GM12878 (cell line): ENCODE data around the gene ACTN2. TPM values are rescaled to one million over a fixed set of nuclear protein-coding genes. Genes with fewer than 3 reads are reported as not detected.

Experiments used
- ATAC-seq: fragments of 200-7000 bp; cut with Tn5 transposase; 3 replicates; pipeline ENCODE4 v1.9.1; 2020; ENCODE audit warnings: mild to moderate bottlenecking, moderate library complexity
- BruUV-seq: library from RNA; stranded (reverse); fragments of 400-500 nt; replicated peaks from 2 replicates; lab custom pipeline; 2021; lab: Mats Ljungman, UMichigan
- CTCF ChIA-PET: fragments of 300-600 bp; sonication (Branson Sonifier 250); formaldehyde crosslinking; extraction: SDS; loops from one replicate; lab custom pipeline; 2021; ENCODE audit warnings: inconsistent platforms; lab: Yijun Ruan, JAX
- POLR2A ChIA-PET: fragments of 350-600 bp; formaldehyde crosslinking; extraction: SDS; loops from one replicate; lab custom pipeline; 2021; ENCODE audit warnings: inconsistent platforms; lab: Charles Lee
- RAD21 ChIA-PET: fragments of 300-600 bp; sonication (Branson Sonifier 250); formaldehyde crosslinking; loops from one replicate; lab custom pipeline; 2023; ENCODE audit warnings: antibody characterized with exemption; ENCODE audit not compliant: unreplicated experiment; lab: Charles Lee
- SMC1A ChIA-PET: fragments of 300-600 bp; sonication (Branson Sonifier 250); formaldehyde crosslinking; loops from one replicate; lab custom pipeline; 2023; ENCODE audit not compliant: unreplicated experiment, uncharacterized antibody; lab: Charles Lee
- DNase-seq: peaks from one replicate; pipeline ENCODE4 v3.0.0-alpha.2; 2011; ENCODE audit warnings: low read depth, low spot score
- FAIRE-seq: peaks from 3 replicates; lab custom pipeline; 2011; peaks lifted over from hg19 to GRCh38; lab: Jason Lieb, UNC
- H2AFZ ChIP-seq: 2 replicates; pipeline ENCODE4 v1.6.0; 2011; ENCODE audit warnings: low read depth, low read length, control low read depth; ENCODE audit not compliant: control insufficient read depth
- H3K27ac ChIP-seq: 2 replicates; pipeline ENCODE4 v1.5.1; 2011; ENCODE audit warnings: control low read depth; ENCODE audit not compliant: control insufficient read depth, insufficient read depth
- H3K27me3 ChIP-seq, 2 experiments: replicated peaks in 1 of 2; 2 replicates each; pipeline versions ENCODE4 v1.6.0 to v1.6.1; 2011; ENCODE audit warnings: low read length in 1 of 2; ENCODE audit not compliant: control insufficient read depth in 2 of 2, insufficient read depth in 2 of 2
- H3K36me3 ChIP-seq, 2 experiments: 2 replicates each; pipeline ENCODE4 v1.5.1; 2011; ENCODE audit warnings: low read length in 1 of 2; ENCODE audit not compliant: control insufficient read depth in 2 of 2, insufficient read depth in 2 of 2
- H3K4me1 ChIP-seq: 2 replicates; pipeline ENCODE4 v1.6.1; 2011; ENCODE audit warnings: mild to moderate bottlenecking, low read length, moderate library complexity, mixed read lengths; ENCODE audit not compliant: control insufficient read depth, insufficient read depth
- H3K4me2 ChIP-seq: 2 replicates; pipeline ENCODE4 v1.6.0; 2011; ENCODE audit warnings: control low read depth; ENCODE audit not compliant: control insufficient read depth, insufficient read depth
- H3K4me3 ChIP-seq: fragments of 200-600 bp; sonication (generic); 2 replicates; pipeline ENCODE4 v1.5.1; 2016
- H3K79me2 ChIP-seq: 2 replicates; pipeline ENCODE4 v1.6.0; 2011; ENCODE audit warnings: low read length; ENCODE audit not compliant: control insufficient read depth, insufficient read depth
- H3K9ac ChIP-seq: 2 replicates; pipeline ENCODE4 v1.8.0; 2011; ENCODE audit warnings: low read length, control low read depth, mixed read lengths; ENCODE audit not compliant: control insufficient read depth, insufficient read depth
- H3K9me3 ChIP-seq: replicated peaks from 3 replicates; pipeline ENCODE4 v1.5.1; 2011; ENCODE audit warnings: mild to moderate bottlenecking, low read length; ENCODE audit not compliant: control insufficient read depth, insufficient read depth
- H4K20me1 ChIP-seq: 2 replicates; pipeline ENCODE4 v1.6.0; 2011; ENCODE audit not compliant: control insufficient read depth, insufficient read depth
- ATF3 ChIP-seq: IDR thresholded peaks from 2 replicates; pipeline ENCODE4 v1.6.1; 2011; ENCODE audit warnings: low read depth, mild to moderate bottlenecking, low read length, moderate library complexity, borderline replicate concordance; ENCODE audit errors: extremely low read depth
- MTA2 ChIP-seq: fragments of 450-650 bp; IDR thresholded peaks from 2 replicates; pipeline ENCODE4 v1.6.1; 2016; ENCODE audit warnings: low read depth, mild to moderate bottlenecking, moderate library complexity
- NFIC ChIP-seq: IDR thresholded peaks from 2 replicates; pipeline ENCODE4 v1.6.1; 2012; ENCODE audit warnings: low read depth, mild to moderate bottlenecking, inconsistent platforms, low read length, moderate library complexity
- ZNF687 ChIP-seq: fragments of 450-650 bp; IDR thresholded peaks from 2 replicates; pipeline ENCODE4 v1.6.1; 2017; ENCODE audit warnings: mild to moderate bottlenecking, moderate library complexity
- WGBS: methylation state at CpG from one replicate; pipeline ENCODE4 v1.1.6; 2016; ENCODE audit warnings: low lambda C conversion rate; ENCODE audit not compliant: insufficient replicate concordance, insufficient coverage; ENCODE audit errors: missing lambda C conversion rate; 5-methylcytosine and 5-hydroxymethylcytosine counted together
- in situ Hi-C: fragments of 300-500 bp; cut with MboI; formaldehyde crosslinking; loops from 9 replicates; pipeline ENCODE4 v1.14.3; 2018; ENCODE audit warnings: mixed read lengths
- intact Hi-C: fragments of 100-400 bp; cut with micrococcal nuclease; formaldehyde crosslinking; loops from one replicate; pipeline ENCODE4 v1.14.2; 2022; ENCODE audit not compliant: unreplicated experiment
- polyA plus RNA-seq, 11 experiments: library from polyadenylated mRNA; depleted of rRNA in 4 of 11; unstranded in 6 of 11; stranded (reverse) in 5 of 11; fragments of >200 nt; fragmentation: Nextera tagmentation in 4 of 11; fragmentation: Illumina TruSeq in 1 of 11; extraction: Ambion mirVana in 4 of 11; extraction: Trizol in 1 of 11; gene quantifications; 1 replicate in 1 of 11; 2 replicates in 10 of 11; pipeline versions ENCODE4 v1.2.1 to v1.2.3, GENCODE V29; 2011 to 2016; ENCODE audit warnings: inconsistent platforms in 2 of 11, missing spikeins in 2 of 11, low read depth in 1 of 11
- total RNA-seq, 4 experiments: library from RNA; depleted of rRNA in 3 of 4; stranded (reverse); fragments of >200 nt in 3 of 4; fragmentation: Illumina TruSeq in 1 of 4; extraction: Trizol in 1 of 4; gene quantifications; 2 replicates each; pipeline versions ENCODE4 v1.2.1 to v1.2.3, GENCODE V29; 2013 to 2021
- TF ChIP-seq, protein P1 (sequence below): IDR thresholded peaks from 2 replicates; pipeline ENCODE4 v1.6.1; 2012; ENCODE audit warnings: low read depth, low read length, improper control_type of control experiment

The ACTN2 gene
- total and polyA plus RNA-seq, 10 of the 15 experiments (the other 5 are each of a cell fraction or from before 2014, with no cell fraction given), result 0.10 TPM; not detected in 9

GRCh38 chr1:236654511-236654910 lies 31.8 kb upstream of the ACTN2 start:
- in situ Hi-C loops, result no loop called here
- ATAC-seq, result no peak
- no peak for DNase-seq
- intact Hi-C loops, result no loop called here
- Histone ChIP-seq H3K4me1 (no peaks in the 10 kb centered on the region), H3K4me3 (no peak overlapping the region), H3K9ac (no peak overlapping the region), H2AFZ (no peak overlapping the region), H3K4me2 (no peak overlapping the region), H3K79me2 (no peaks in the 10 kb centered on the region), H3K27ac (no peak overlapping the region), H4K20me1 (no peaks in the 10 kb centered on the region), H3K27me3 (no peaks in the 10 kb centered on the region), H3K9me3 (no peaks in the 10 kb centered on the region), H3K36me3 (no peaks in the 10 kb centered on the region)
- ChIA-PET RAD21 (no interaction called here), POLR2A (no interaction called here), CTCF (interaction anchor here (0.6 kb wide), 1 partner anchor 8 kb away, joined by 3 read pairs; no protein-coding TSS in a partner anchor), SMC1A (no interaction called here)
- no TSS peak for BruUV-seq
- no peak for TF ChIP-seq ZNF687
- TF ChIP-seq, protein P1, sequence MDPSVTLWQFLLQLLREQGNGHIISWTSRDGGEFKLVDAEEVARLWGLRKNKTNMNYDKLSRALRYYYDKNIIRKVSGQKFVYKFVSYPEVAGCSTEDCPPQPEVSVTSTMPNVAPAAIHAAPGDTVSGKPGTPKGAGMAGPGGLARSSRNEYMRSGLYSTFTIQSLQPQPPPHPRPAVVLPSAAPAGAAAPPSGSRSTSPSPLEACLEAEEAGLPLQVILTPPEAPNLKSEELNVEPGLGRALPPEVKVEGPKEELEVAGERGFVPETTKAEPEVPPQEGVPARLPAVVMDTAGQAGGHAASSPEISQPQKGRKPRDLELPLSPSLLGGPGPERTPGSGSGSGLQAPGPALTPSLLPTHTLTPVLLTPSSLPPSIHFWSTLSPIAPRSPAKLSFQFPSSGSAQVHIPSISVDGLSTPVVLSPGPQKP, result no peak
- TF ChIP-seq MTA2, result no peak
- no peak for TF ChIP-seq ATF3
- TF ChIP-seq NFIC, result no peak
- WGBS, result 0% methylated on average over 1 of the region's 1 CpG
- no peak for FAIRE-seq
